ENCODE data around the gene ARID2.

GRCh38 chr12:45933504-45933903 is 204.0 kb downstream of the ARID2 start:
- TF ChIP-seq EZH2 (IDR thresholded peaks at IDR 0.05; ENCODE audit: insufficient read depth, poor library complexity, severe bottlenecking) = no peak
- TF ChIP-seq EZH2phosphoT487 (IDR thresholded peaks at IDR 0.05; ENCODE audit: insufficient read depth, low read depth) = no peak

Measured in GM23248 (cell line).